B cell (primary cell): ENCODE results near the gene TEX13C. TPM values are rescaled to one million over a fixed set of nuclear protein-coding genes. Genes with fewer than 3 reads are reported as not detected.

Experiments
- ATAC-seq: fragments of 200-7000 bp; cut with Tn5 transposase; one replicate; pipeline ENCODE4 v1.10.0; 2021; ENCODE audit warnings: low read depth, mild to moderate bottlenecking, moderate number of reproducible peaks, moderate library complexity
- CTCF ChIA-PET: fragments of 350-600 bp; sonication (Branson Sonifier 250); formaldehyde crosslinking; loops from one replicate; lab custom pipeline; 2021; ENCODE audit warnings: antibody characterized with exemption, inconsistent platforms; lab: Charles Lee
- POLR2A ChIA-PET: fragments of 350-600 bp; sonication (Branson Sonifier 250); formaldehyde crosslinking; loops from one replicate; lab custom pipeline; 2021; ENCODE audit warnings: antibody characterized with exemption; lab: Charles Lee
- DNase-seq: peaks from one replicate; pipeline ENCODE4 v3.0.0; 2013
- H2AFZ ChIP-seq: 2 replicates; pipeline ENCODE4 v1.6.1; 2012; ENCODE audit warnings: mild to moderate bottlenecking, low read depth, low read length; ENCODE audit not compliant: insufficient read depth, poor library complexity, severe bottlenecking
- H3K27ac ChIP-seq, 2 donors: 1 replicate in 1 of 2; 2 replicates in 1 of 2; pipeline ENCODE4 v1.5.1; 2012 to 2013; ENCODE audit warnings: low read length in 2 of 2, mild to moderate bottlenecking in 2 of 2, moderate library complexity in 1 of 2
- H3K27me3 ChIP-seq, 4 experiments: fragments of 200-600 bp in 1 of 4; sonication (generic) in 1 of 4; replicated peaks in 1 of 4; 1 replicate in 2 of 4; 2 replicates in 2 of 4; pipeline versions ENCODE4 v1.6.1 to v1.7.0; 2013 to 2016; ENCODE audit warnings: low read length in 3 of 4, mild to moderate bottlenecking in 2 of 4, mixed read lengths in 1 of 4, moderate library complexity in 1 of 4; ENCODE audit not compliant: insufficient read depth in 4 of 4, control insufficient read depth in 3 of 4; ENCODE audit errors: control extremely low read depth in 1 of 4
- H3K36me3 ChIP-seq, 2 experiments: replicated peaks in 1 of 2; 1 replicate in 1 of 2; 2 replicates in 1 of 2; pipeline versions ENCODE4 v1.6.1 to v1.7.1; 2013; ENCODE audit warnings: low read length in 1 of 2; ENCODE audit not compliant: insufficient read depth in 2 of 2, control insufficient read depth in 1 of 2; ENCODE audit errors: control extremely low read depth in 1 of 2, extremely low read depth in 1 of 2
- H3K4me1 ChIP-seq, 2 donors: fragments of 200-600 bp in 1 of 2; sonication (generic) in 1 of 2; 1 replicate in 1 of 2; 2 replicates in 1 of 2; pipeline versions ENCODE4 v1.5.1 to v1.6.1; 2013 to 2017; ENCODE audit warnings: low read length in 2 of 2; ENCODE audit not compliant: control insufficient read depth in 2 of 2, insufficient read depth in 2 of 2
- H3K4me2 ChIP-seq: replicated peaks from 2 replicates; pipeline ENCODE3; 2012; ENCODE audit warnings: mild to moderate bottlenecking, low read depth, low read length; ENCODE audit not compliant: poor library complexity, severe bottlenecking
- H3K4me3 ChIP-seq, 5 experiments: fragments of 200-600 bp in 1 of 5; sonication (generic) in 1 of 5; 1 replicate in 3 of 5; 2 replicates in 2 of 5; pipeline versions ENCODE4 v1.5.1 to v1.7.0; 2011 to 2016; ENCODE audit warnings: low read length in 4 of 5, mild to moderate bottlenecking in 4 of 5, low read depth in 2 of 5, control low read depth in 1 of 5, moderate library complexity in 1 of 5; ENCODE audit not compliant: insufficient read depth in 1 of 5; ENCODE audit errors: control extremely low read depth in 1 of 5, extremely low read depth in 1 of 5
- H3K79me2 ChIP-seq: fragments of 200-600 bp; sonication (generic); one replicate; pipeline ENCODE4 v1.6.0; 2016; ENCODE audit warnings: low read length; ENCODE audit not compliant: control insufficient read depth, insufficient read depth
- H3K9ac ChIP-seq: fragments of 200-600 bp; sonication (generic); 2 replicates; pipeline ENCODE4 v1.6.1; 2017; ENCODE audit warnings: mild to moderate bottlenecking, low read length, moderate library complexity
- H3K9me3 ChIP-seq, 3 donors: one replicate each; pipeline versions ENCODE4 v1.6.1 to v1.7.1; 2013; ENCODE audit warnings: low read length in 2 of 3; ENCODE audit not compliant: control insufficient read depth in 2 of 3, insufficient read depth in 1 of 3; ENCODE audit errors: control extremely low read depth in 1 of 3
- H4K20me1 ChIP-seq: 2 replicates; pipeline ENCODE4 v1.6.0; 2012; ENCODE audit warnings: mild to moderate bottlenecking, low read length; ENCODE audit not compliant: insufficient read depth, control insufficient read depth, poor library complexity, severe bottlenecking
- H3K27ac Mint-ChIP-seq: one replicate; pipeline ENCODE4 v1.8.0; 2021; ENCODE audit warnings: mixed read lengths
- H3K27me3 Mint-ChIP-seq: one replicate; pipeline ENCODE4 v1.8.0; 2021; ENCODE audit warnings: mixed read lengths
- H3K4me1 Mint-ChIP-seq: one replicate; pipeline ENCODE4 v1.8.0; 2021; ENCODE audit warnings: mixed read lengths
- H3K4me3 Mint-ChIP-seq: one replicate; pipeline ENCODE4 v1.8.0; 2021; ENCODE audit warnings: mixed read lengths
- H3K9me3 Mint-ChIP-seq: one replicate; pipeline ENCODE4 v1.8.0; 2022; ENCODE audit warnings: mixed read lengths; ENCODE audit not compliant: insufficient read depth
- CTCF ChIP-seq: fragments of 200-600 bp; IDR thresholded peaks from one replicate; pipeline ENCODE4 v1.8.0; 2022; ENCODE audit warnings: antibody characterized with exemption, mild to moderate bottlenecking
- EZH2 ChIP-seq: IDR thresholded peaks from 2 replicates; pipeline ENCODE4 v1.6.1; 2012; ENCODE audit warnings: borderline replicate concordance, low read depth, mild to moderate bottlenecking, moderate library complexity, low read length; ENCODE audit not compliant: insufficient read depth, poor library complexity, severe bottlenecking
- WGBS: methylation state at CpG from one replicate; pipeline ENCODE4 v1.1.5; 2013; ENCODE audit warnings: missing lambda C conversion rate; ENCODE audit not compliant: insufficient coverage; 5-methylcytosine and 5-hydroxymethylcytosine counted together
- intact Hi-C: fragments of 100-400 bp; cut with micrococcal nuclease; formaldehyde crosslinking; loops from one replicate; pipeline ENCODE4 v1.10.0; 2022
- polyA plus RNA-seq: library from polyadenylated mRNA; depleted of rRNA; stranded (reverse); fragments of >200 nt; gene quantifications from 2 replicates; pipeline ENCODE4 v1.2.3, GENCODE V29; 2012
- total RNA-seq, 2 donors: library from RNA; stranded (reverse); fragments of 120-200 nt in 1 of 2; gene quantifications; 1 replicate in 1 of 2; 2 replicates in 1 of 2; pipeline versions ENCODE4 v1.2.3 to v1.2.4, GENCODE V29; 2013 to 2022

TEX13C gene
- total and polyA plus RNA-seq, 2 donors (not counting 1 experiment from before 2014, with no cell fraction given), result not detected

GRCh38 chrX:125327891-125328290 lies 8.2 kb downstream of the TEX13C start:
- POLR2A ChIA-PET, result no interaction called here

GRCh38 chrX:125333583-125333982 lies 13.9 kb downstream of the TEX13C start:
- no peak overlapping the region for H3K4me3 Mint-ChIP-seq
- H3K4me1 Mint-ChIP-seq, result no peaks in the 10 kb centered on the region
- Histone ChIP-seq H2AFZ (no peak overlapping the region), H3K4me1 (no peaks in the 10 kb centered on the region), H4K20me1 (no peaks in the 10 kb centered on the region), H3K27ac (no peak overlapping the region), H3K79me2 (no peaks in the 10 kb centered on the region), H3K4me3 (no peak overlapping the region), H3K4me2 (no peak overlapping the region), H3K9ac (no peak overlapping the region), H3K36me3 (no peaks in the 10 kb centered on the region), H3K9me3 (no peaks in the 10 kb centered on the region), H3K27me3 (no peaks in the 10 kb centered on the region)
- intact Hi-C loops, result no loop called here
- no peaks in the 10 kb centered on the region for H3K27me3 Mint-ChIP-seq
- H3K9me3 Mint-ChIP-seq, result no peaks in the 10 kb centered on the region
- TF ChIP-seq EZH2, result no peak
- no peak for TF ChIP-seq CTCF
- ChIA-PET POLR2A (no interaction called here), CTCF (no interaction called here)
- DNase-seq (no peak), ATAC-seq (no peak)
- WGBS, result no CpG with 5 or more reads among the region's 2 CpGs
- no peak overlapping the region for H3K27ac Mint-ChIP-seq

More at GRCh38 chrX:125327891-125328290, 8.2 kb downstream of the TEX13C start:
- Histone ChIP-seq H3K27me3 (no peaks in the 10 kb centered on the region), H3K9ac (no peak overlapping the region), H3K36me3 (no peaks in the 10 kb centered on the region), H3K4me2 (no peak overlapping the region), H3K79me2 (no peaks in the 10 kb centered on the region), H4K20me1 (no peaks in the 10 kb centered on the region), H3K4me1 (no peaks in the 10 kb centered on the region), H3K27ac (no peak overlapping the region), H2AFZ (no peak overlapping the region), H3K9me3 (peaks cover 0 to 2% (median 0%) of the 10 kb centered on the region in 3 donors), H3K4me3 (no peak overlapping the region)
- DNase-seq (no peak), ATAC-seq (no peak)
- Mint-ChIP-seq H3K27ac (no peak overlapping the region), H3K27me3 (no peaks in the 10 kb centered on the region), H3K4me1 (no peaks in the 10 kb centered on the region), H3K9me3 (no peaks in the 10 kb centered on the region), H3K4me3 (no peak overlapping the region)
- TF ChIP-seq EZH2 (no peak), CTCF (no peak)
- intact Hi-C loops, result no loop called here
- CTCF ChIA-PET, result no interaction called here
- 89% methylated on average over 8 of the region's 12 CpGs for WGBS
